GM21825 (cell line): Measurements from ENCODE around the gene IRF2.

Experiments used
- ATAC-seq: cut with Tn5 transposase; IDR thresholded peaks from one replicate; pipeline ENCODE4 v1.9.1; 2021; ENCODE audit warnings: mild to moderate bottlenecking, moderate library complexity; ENCODE audit not compliant: unreplicated experiment

Gene IRF2

GRCh38 chr4:184451726-184452125, 22.6 kb downstream of the IRF2 start:
- ATAC-seq: no peak

- ATAC-seq: no peak
These were observed 23.4 kb downstream of the IRF2 start for GRCh38 chr4:184450743-184451535.

DNA sequence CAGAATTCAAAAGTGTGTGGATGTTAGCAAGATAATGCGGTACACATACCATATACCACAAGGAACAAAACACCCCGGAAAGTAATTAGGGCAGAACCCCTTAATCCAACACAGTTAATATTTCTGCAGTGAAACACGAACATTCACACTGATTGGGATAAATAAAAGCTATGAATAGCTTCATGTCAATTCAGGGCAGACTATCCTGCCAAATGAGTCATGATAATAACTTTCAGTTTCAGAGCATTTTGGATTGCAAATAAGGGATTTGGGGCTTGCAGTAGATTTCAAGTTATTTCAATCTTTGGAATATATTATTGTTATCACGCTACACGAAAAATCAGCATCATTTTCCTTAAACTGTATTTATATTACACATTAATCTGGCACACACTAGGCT, 24.3 kb downstream of the IRF2 start:
- ATAC-seq: no peak

GRCh38 chr4:184448821-184449220, 25.5 kb downstream of the IRF2 start:
- no peak for ATAC-seq

DNA sequence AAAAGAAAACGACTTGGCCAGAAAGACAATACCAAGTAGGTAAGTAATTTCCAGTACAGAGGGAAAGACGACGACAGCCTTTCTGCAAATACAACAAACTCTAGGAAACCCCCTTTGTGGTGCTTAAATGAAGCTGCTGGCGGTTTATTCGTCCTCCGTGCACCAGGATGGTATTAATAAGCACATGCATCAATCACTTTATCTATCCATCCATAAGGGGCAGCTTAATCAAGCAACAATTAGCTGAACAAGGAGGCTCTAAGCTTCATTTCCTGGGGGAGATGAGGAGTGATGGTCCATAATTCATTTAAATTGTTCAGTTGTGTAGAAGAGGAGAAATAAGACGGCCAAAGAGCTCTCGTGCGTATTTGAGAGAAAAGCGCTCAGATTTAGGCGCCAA, 26.2 kb downstream of the IRF2 start:
- ATAC-seq: no peak

DNA sequence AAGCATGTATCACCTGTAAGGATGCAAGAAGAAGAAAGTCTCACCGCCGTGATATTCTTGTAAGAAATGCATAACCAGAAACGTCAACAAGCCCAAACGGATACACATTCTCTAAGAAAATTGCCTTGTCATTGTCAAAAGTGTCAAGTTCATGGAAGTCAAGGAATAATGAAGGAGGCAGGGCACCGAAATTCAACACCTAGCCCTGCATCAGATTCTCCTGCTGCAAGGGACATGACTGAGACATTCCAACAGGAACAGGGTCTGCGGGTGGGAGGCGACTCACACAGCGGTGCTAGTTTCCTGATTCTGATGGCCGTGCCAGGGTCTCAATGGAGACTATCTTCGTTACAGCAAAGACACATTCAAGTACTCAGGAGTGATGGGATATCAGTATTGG, 26.7 kb downstream of the IRF2 start:
- ATAC-seq: no peak

DNA sequence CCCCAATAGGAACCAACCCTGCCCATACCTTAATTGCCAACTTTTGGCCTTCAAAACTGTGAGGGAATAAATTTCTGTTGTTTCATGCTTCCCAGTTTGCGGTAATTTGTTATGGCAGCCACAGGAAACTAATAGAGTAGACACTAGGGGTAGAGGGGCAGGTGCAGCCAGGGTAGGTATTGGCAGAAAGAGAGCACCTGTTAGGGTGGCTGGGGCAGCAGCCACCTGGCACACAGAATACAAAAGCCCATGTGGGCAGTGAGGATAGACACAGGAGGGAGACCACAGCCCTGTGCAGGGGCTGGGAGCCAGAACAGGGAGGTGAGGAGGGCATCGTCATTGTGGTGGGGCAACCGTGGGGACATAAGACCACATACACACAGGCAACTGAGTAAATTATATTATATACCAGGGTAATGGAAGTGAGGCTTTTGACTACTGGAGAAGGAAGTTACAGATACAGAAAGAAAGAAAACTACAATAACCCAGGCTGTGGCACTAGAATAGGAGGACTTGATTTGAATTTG, 28.2 kb downstream of the IRF2 start:
- ATAC-seq: no peak

GRCh38 chr4:184444953-184445309, 29.4 kb downstream of the IRF2 start:
- ATAC-seq: peak; percentile 65

DNA sequence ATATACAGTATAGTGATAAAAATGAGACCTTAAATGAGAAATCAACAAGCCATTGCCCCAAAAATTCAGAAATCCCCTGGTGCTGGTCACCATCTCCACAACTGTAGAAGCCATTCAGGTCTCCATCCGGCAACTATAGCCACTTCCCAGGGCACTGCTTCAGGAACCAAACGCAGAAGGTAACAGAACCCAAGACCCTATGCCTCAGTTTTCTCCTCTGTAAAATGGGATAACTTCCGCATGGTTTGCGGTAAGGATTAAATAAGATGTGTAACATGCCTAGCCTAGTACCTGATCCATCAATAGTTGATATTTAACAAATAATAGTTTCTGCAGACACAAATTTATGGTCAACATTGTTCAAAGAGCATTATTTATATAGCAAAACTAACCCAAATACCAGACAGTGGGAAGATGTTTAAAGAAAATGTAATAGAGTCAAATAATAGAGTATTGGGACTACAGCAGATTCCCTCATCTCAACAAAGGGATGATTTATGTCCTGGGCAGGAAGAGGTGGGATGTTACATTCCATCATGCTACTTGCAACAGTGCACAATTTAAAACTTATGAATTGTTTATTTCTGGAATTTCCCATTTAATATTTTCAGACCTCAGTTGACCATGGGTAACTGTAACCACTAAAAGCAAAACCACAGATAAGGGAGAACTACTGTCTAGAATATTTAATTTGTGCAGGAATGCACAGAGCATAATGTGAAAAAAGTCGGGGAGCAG, 30.0 kb downstream of the IRF2 start:
- ATAC-seq: no peak

GRCh38 chr4:184443318-184443717, 31.0 kb downstream of the IRF2 start:
- ATAC-seq: no peak

DNA sequence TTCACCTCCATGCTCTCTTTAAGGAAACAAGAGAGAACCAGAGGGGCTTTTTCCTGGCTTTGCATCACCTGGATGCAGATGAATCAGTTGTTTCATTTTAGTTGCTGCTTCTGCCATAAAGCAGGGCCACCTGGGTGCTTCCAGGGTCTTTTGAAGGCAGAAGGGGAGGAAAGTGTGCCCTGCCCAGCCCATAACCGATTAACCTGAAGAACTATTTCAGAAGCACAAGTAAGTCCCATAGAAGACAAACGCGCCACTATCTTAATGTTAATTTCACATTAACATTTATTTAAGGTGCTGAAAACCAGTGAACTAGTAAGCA, 32.1 kb downstream of the IRF2 start:
- ATAC-seq: no peak

DNA sequence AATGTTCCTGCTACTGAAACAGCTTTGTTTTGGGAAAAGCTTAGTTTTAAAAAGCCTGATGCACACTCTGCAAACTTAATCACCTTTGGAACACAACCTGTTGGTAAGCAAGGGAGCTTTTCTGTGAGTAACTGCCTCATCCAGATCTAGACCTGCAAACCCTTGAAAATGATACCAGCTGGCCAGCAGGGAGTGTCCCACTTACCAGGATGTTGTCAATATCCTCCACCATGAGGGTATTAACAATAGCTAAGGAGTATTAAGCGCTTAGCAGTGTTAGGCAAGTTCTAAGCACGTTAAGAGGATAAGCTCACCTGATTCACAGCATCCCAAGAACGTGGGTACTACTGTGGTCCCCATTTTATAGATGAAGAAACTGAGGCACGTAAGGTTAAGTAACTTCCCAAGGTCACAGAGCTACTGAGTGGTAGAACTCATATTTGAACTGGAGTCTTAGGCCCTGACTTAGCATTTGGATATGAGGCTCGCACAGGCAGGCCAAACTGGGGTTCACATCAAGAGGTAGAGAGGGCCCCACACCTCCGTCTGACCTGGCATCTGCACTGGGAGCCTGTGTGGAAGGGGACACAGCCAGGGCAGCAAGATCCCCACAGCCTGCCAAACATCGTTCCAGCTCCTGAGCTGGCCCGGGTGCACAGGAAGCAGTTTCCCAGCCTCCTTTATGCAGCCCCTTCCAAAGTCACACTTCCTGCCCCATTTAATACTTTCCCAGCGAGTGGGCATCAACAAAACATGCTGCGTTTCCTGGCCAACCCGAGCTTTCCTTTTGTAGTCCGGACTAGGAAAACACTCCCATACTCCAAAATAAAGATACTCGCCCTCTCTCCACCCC, 32.7 kb downstream of the IRF2 start:
- ATAC-seq: no peak

GRCh38 chr4:184440595-184441358, 33.6 kb downstream of the IRF2 start:
- ATAC-seq: no peak

- no peak for ATAC-seq
These were observed 34.3 kb downstream of the IRF2 start for GRCh38 chr4:184439856-184440594.

DNA sequence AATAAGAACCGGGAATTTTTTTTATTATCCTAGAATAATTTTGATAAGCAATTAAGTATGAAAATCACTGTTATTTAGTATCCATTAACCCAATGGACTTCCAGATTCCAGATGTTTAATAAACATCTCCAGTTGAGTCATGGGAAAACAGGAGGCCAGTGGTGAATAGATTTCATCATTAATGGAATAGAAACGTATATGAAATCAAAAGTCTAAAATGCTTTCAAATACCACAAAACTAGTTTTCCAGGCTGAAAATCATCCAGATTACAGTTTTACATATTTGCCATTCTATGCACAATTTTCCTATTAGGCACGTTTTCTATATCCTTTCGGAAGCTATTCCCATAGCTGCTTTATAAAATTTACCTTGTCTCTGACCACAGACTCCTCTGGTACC, 35.0 kb downstream of the IRF2 start:
- no peak for ATAC-seq

DNA sequence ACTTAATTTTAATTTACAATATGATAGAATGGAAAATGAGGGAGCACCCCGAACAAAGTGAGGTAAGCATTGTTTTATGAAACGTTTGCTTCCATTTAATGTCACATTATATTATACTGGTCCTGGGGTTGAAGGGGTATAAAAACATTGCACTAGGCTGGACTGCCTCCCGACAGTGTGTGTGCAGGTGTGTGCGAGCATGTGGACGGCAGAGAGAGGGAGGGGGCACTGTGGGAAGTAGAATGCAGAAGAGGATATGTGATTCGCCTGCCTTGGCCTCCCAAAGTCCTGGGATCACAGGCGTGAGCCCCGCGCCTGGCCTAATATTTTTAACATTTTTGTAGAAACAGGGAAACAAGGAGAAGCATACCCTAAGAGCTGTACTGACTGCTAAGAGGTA, 36.0 kb downstream of the IRF2 start:
- ATAC-seq: no peak

DNA sequence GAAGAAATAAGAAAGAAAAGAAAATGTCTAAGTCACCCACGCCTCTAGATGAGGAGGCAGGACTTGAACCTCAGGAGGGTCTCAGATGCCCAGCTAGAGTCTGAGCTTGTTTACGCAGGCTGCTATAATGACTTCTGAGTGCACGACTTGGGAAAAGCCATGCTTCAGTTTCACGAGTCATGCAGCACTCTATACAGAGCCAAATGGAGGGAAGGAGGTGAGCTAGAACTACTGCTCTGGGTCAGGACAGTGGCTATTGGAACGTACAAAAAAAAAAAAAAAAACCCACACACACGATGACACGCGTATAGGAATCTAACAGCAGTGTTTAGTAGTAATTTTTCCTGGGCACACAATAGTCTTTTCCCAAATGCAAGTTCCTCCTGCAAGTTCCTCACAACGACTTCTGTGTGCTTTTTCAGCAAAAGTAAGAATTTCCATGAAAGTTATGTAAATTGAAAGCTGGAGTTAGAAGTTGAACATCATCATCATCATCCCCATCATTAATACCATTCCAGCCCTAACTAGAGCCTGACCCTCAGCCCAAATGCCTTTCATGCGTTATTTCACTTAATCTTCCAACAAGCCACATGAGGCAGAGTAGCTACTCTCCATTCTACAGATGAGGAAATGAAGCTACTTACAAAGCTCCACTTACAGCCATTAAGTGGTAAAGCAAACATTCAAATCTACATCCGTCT, 36.6 kb downstream of the IRF2 start:
- no peak for ATAC-seq

DNA sequence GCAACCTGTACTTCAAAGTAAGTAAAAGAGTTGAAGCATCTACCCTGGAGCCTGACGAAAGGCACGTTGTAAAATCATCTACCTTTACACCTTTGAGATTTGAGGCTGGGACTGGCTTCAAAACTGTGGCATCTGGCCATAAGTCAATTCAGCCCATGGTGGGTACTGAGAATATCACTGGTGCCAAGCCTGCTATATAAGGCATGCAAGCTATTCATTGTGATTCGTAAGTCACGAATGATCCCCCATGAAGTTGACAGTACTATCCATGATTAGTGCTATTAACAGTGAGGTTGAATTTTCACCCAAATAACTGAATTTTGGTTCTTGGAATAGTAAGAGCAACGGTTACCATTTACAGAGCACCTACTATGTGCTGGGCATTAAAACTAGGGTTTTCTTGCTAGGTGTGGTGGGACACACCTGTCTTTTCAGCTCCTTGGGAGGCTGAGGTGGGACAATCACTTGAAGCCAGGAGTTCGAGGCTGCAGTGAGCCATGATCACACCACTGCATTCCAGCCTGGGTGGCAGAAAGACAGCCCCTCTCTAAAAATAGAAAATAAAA, 39.8 kb downstream of the IRF2 start:
- ATAC-seq: no peak

DNA sequence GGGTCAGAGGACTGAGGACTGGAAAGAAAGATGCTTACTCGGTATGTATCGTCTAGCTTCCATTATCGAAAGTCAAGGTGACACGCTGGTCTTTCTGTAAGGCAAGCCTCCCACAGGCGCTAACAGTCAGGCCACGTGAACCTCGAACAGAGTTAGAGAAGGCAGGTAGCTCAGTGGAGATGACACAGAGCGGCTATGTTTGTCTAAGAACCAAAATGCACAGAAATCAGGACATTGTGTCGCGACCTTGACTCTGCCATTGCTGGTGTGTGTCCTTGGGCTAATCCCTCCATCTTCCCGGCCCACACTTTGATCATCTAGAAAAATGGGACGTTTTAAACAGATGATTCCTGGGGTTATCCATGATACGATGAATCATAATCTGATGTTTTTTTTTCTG, 40.3 kb downstream of the IRF2 start:
- no peak for ATAC-seq
